Measurements from ENCODE around the gene ZNF385B.

Gene ZNF385B

GRCh38 chr2:179550214-179550613, 311.2 kb downstream of the ZNF385B start (continued):
- TF ChIP-seq ZNF366 (tag by site-specific recombination; conservative IDR thresholded peaks at IDR 0.05) (no peak), KLF10 (tag by site-specific recombination; IDR thresholded peaks at IDR 0.05) (no peak), ZNF777 (tag by site-specific recombination; IDR thresholded peaks at IDR 0.05; ENCODE audit: borderline replicate concordance) (no peak), ZFHX2 (tag by site-specific recombination; conservative IDR thresholded peaks at IDR 0.05) (no peak), ZBTB10 (tag by site-specific recombination; IDR thresholded peaks at IDR 0.05) (no peak), ZIC2 (tag by site-specific recombination; IDR thresholded peaks at IDR 0.05) (no peak), ZNF785 (tag by site-specific recombination; IDR thresholded peaks at IDR 0.05) (no peak), GFI1B (tag by site-specific recombination; IDR thresholded peaks at IDR 0.05) (no peak)

GRCh38 chr2:179546656-179547055, 314.8 kb downstream of the ZNF385B start:
- ChIA-PET CTCF (interaction anchor here (0.8 kb wide), 1 partner anchor 8 kb away, joined by 4 read pairs; no protein-coding TSS in a partner anchor), POLR2A (no interaction called here)
- TF ChIP-seq GLIS1 (tag by site-specific recombination; IDR thresholded peaks at IDR 0.05) (no peak), ZSCAN23 (tag by site-specific recombination; IDR thresholded peaks at IDR 0.05) (no peak), ZNF513 (tag by site-specific recombination; IDR thresholded peaks at IDR 0.05) (no peak)
- Histone ChIP-seq H3K4me1 (ENCODE audit: control insufficient read depth, insufficient read depth, low read length) (no peaks in the 10 kb centered on the region), H3K4me3 (ENCODE audit: low read depth, low read length) (no peak overlapping the region), H3K9me3 (ENCODE audit: control insufficient read depth, insufficient read depth, low read depth, low read length) (no peaks in the 10 kb centered on the region), H3K36me3 (ENCODE audit: control insufficient read depth in 2 of 2, insufficient read depth in 1 of 2, low read length in 2 of 2) (no peaks in the 10 kb centered on the region), H3K27ac (ENCODE audit: extremely low read depth, low read depth, low read length) (no peak overlapping the region)

GRCh38 chr2:179545024-179545423, 316.4 kb downstream of the ZNF385B start:
- Histone ChIP-seq H3K4me1 (ENCODE audit: control insufficient read depth, insufficient read depth, low read length) (no peaks in the 10 kb centered on the region), H3K4me3 (ENCODE audit: low read depth, low read length) (no peak overlapping the region), H3K27ac (ENCODE audit: extremely low read depth, low read depth, low read length) (no peak overlapping the region), H3K36me3 (ENCODE audit: control insufficient read depth in 2 of 2, insufficient read depth in 1 of 2, low read length in 2 of 2) (no peaks in the 10 kb centered on the region), H3K9me3 (ENCODE audit: control insufficient read depth, insufficient read depth, low read depth, low read length) (no peaks in the 10 kb centered on the region)
- no peak for TF ChIP-seq ZNF785 (tag by site-specific recombination; IDR thresholded peaks at IDR 0.05)
- TF ChIP-seq ZBTB10 (tag by site-specific recombination; IDR thresholded peaks at IDR 0.05), result no peak
- TF ChIP-seq ZNF18 (tag by site-specific recombination; IDR thresholded peaks at IDR 0.05), result no peak
- no peak for TF ChIP-seq ZNF19 (tag by site-specific recombination; IDR thresholded peaks at IDR 0.05; ENCODE audit: low read depth)
- TF ChIP-seq ZNF112 (tag by site-specific recombination; IDR thresholded peaks at IDR 0.05), result no peak
- TF ChIP-seq ZNF248 (tag by site-specific recombination; IDR thresholded peaks at IDR 0.05), result no peak
- no peak for TF ChIP-seq ZNF596 (tag by site-specific recombination; IDR thresholded peaks at IDR 0.05)
- POLR2A ChIA-PET, result no interaction called here
- CTCF ChIA-PET, result no interaction called here
